Measurements from ENCODE around the gene EEFSEC.

GRCh38 chr3:128256131-128256530 lies 102.8 kb downstream of the EEFSEC start:
- TF ChIP-seq POLR2AphosphoS5 (IDR thresholded peaks at IDR 0.05) = no peak
- no peak for TF ChIP-seq POLR2A (IDR thresholded peaks at IDR 0.05)
- no peak for TF ChIP-seq CTCF (IDR thresholded peaks at IDR 0.05 in 8 of 11, conservative IDR thresholded peaks at IDR 0.05 in 3 of 11)
